Neural progenitor cell (in vitro differentiated cells): ENCODE data around the gene NSMCE4A.

Source experiments
- EZH2 ChIP-seq: fragments of 200-600 bp; sonication (generic); IDR thresholded peaks from 2 replicates; pipeline ENCODE4 v1.6.1; 2017; ENCODE audit warnings: antibody characterized with exemption, mild to moderate bottlenecking, moderate library complexity
- EZH2phosphoT487 ChIP-seq: fragments of 200-600 bp; sonication (generic); IDR thresholded peaks from 2 replicates; pipeline ENCODE4 v1.6.1; 2017; ENCODE audit warnings: antibody characterized with exemption
- TF ChIP-seq, protein P1 (sequence below): fragments of 200-600 bp; sonication (generic); IDR thresholded peaks from 2 replicates; pipeline ENCODE4 v1.5.1; 2017; ENCODE audit warnings: antibody characterized with exemption, mild to moderate bottlenecking

DNA sequence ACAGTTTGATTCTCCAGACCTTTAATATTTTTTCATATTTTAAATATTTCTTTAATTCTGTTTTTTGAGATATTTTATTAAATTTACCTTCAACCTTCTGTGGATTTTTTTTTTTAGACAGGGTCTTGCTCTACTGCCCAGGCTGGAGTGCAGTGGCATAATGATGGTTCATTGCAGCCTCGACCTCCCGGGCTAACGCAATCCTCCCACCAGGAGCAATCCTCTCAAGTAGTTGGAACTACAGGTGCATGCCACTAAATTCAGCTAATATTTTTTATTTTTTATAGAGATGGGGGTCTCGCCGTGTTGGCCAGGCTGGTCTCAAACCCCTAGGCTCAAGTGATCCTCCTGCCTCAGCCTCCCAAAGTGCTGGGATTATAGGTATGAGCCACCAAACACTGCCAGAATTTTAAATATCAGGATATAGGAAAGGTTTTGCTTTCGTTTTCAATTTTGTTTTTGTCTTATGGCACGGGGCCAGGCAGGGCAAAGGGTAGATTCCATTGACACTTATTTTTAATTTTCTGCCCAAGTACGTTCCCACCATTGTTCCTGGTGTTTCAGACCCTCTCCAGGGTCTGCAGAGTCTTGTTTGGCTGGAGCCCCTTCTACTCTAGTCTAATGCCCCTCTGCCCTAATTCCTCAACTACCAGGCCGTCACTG is 15.1 kb upstream of the NSMCE4A start:
- TF ChIP-seq, protein P1, sequence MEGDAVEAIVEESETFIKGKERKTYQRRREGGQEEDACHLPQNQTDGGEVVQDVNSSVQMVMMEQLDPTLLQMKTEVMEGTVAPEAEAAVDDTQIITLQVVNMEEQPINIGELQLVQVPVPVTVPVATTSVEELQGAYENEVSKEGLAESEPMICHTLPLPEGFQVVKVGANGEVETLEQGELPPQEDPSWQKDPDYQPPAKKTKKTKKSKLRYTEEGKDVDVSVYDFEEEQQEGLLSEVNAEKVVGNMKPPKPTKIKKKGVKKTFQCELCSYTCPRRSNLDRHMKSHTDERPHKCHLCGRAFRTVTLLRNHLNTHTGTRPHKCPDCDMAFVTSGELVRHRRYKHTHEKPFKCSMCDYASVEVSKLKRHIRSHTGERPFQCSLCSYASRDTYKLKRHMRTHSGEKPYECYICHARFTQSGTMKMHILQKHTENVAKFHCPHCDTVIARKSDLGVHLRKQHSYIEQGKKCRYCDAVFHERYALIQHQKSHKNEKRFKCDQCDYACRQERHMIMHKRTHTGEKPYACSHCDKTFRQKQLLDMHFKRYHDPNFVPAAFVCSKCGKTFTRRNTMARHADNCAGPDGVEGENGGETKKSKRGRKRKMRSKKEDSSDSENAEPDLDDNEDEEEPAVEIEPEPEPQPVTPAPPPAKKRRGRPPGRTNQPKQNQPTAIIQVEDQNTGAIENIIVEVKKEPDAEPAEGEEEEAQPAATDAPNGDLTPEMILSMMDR: no peak
- TF ChIP-seq EZH2 (no peak), EZH2phosphoT487 (no peak)
